ENCODE measurements around the gene ZBTB17. TPM values are rescaled to one million over a fixed set of nuclear protein-coding genes. Genes with fewer than 3 reads are reported as not detected.

The ZBTB17 gene
- total and polyA plus RNA-seq, 2 of the 8 experiments (the other 6 are each of a cell fraction or from before 2014, with no cell fraction given) = 24.7 to 36.2 TPM

GRCh38 chr1:15911141-15911540 is 64.8 kb downstream of the ZBTB17 start:
- H3K27me3 ChIP-seq (replicated peaks in 1 of 4; ENCODE audit: control insufficient read depth in 3 of 4, extremely low read depth in 1 of 4, insufficient read depth in 3 of 4, low read length in 3 of 4) = no peaks in the 10 kb centered on the region
- no peak overlapping the region for H3K27ac ChIP-seq (ENCODE audit: low read depth, low read length)
- WGBS, 2 experiments (ENCODE audit: extremely low coverage in 1 of 2, insufficient coverage in 1 of 2, insufficient read length in 1 of 2, insufficient replicate concordance in 2 of 2, low coverage in 1 of 2, low lambda C conversion rate in 2 of 2, missing lambda C conversion rate in 1 of 2) = 92% methylated on average over 1 of the region's 1 CpG; no CpG with 5 or more reads in 1 of the 2 experiments
- no peak overlapping the region for H3K4me2 ChIP-seq (ENCODE audit: insufficient read depth in 1 of 2, low read depth in 2 of 2, low read length in 2 of 2)
- no peaks in the 10 kb centered on the region for H3K4me1 ChIP-seq (replicated peaks in 1 of 4; ENCODE audit: control insufficient read depth in 3 of 4, insufficient read depth in 4 of 4, low read length in 3 of 4)
- H3K23me2 ChIP-seq (ENCODE audit: low read depth, low read length) = no peaks in the 10 kb centered on the region
- H2BK15ac ChIP-seq (ENCODE audit: low read length) = no peak overlapping the region
- no peak for DNase-seq (ENCODE audit: low read depth in 1 of 2, low spot score in 2 of 2)
- H4K91ac ChIP-seq (replicated peaks; ENCODE audit: insufficient read length, low read length) = no peak overlapping the region
- no peak overlapping the region for H3K4me3 ChIP-seq (ENCODE audit: extremely low read depth in 1 of 4, insufficient read depth in 2 of 4, low read depth in 3 of 4, low read length in 4 of 4)
- no peak overlapping the region for H4K5ac ChIP-seq (ENCODE audit: insufficient read length, low read depth, low read length)
- CTCF ChIA-PET (ENCODE audit: partially characterized antibody) = interaction anchor here (0.6 to 1.4 kb wide), 2 partner anchors 14 to 89 kb away, joined by 4 read pairs; no protein-coding TSS in a partner anchor
- no peak overlapping the region for H2BK5ac ChIP-seq (ENCODE audit: low read depth, low read length)
- H4K8ac ChIP-seq (ENCODE audit: extremely low read depth, insufficient read depth, low read length) = no peak overlapping the region
- no peak overlapping the region for H3K23ac ChIP-seq (ENCODE audit: insufficient read length)
- POLR2A ChIA-PET (ENCODE audit: partially characterized antibody) = no interaction called here
- no peak overlapping the region for H2BK12ac ChIP-seq (ENCODE audit: low read depth, low read length)
- H3K9me3 ChIP-seq (ENCODE audit: insufficient read depth in 2 of 2, low read depth in 1 of 2, low read length in 1 of 2) = no peaks in the 10 kb centered on the region
- no peak overlapping the region for H2BK20ac ChIP-seq (ENCODE audit: low read length)
- peaks cover 0 to 26% of the 10 kb centered on the region in 2 experiments; a peak in 2 of 4 replicates for H3K79me2 ChIP-seq (ENCODE audit: control insufficient read depth in 1 of 2, insufficient read depth in 2 of 2, low read length in 2 of 2)
- H3K9ac ChIP-seq (replicated peaks in 1 of 4; ENCODE audit: extremely low read depth in 1 of 4, low read depth in 3 of 4, low read length in 3 of 4) = no peak overlapping the region
- FAIRE-seq = no peak
- peaks cover 2 to 36% (median 7%) of the 10 kb centered on the region in 4 experiments; a peak in 6 of 8 replicates for H3K36me3 ChIP-seq (ENCODE audit: control insufficient read depth in 2 of 4, insufficient read depth in 4 of 4, low read length in 3 of 4)
- no peak overlapping the region for H2AK5ac ChIP-seq (ENCODE audit: low read depth, low read length)
- no peak overlapping the region for H2AFZ ChIP-seq (ENCODE audit: low read length)
- no peaks in the 10 kb centered on the region; the same call in 1 of the 2 replicates for H3K79me1 ChIP-seq (ENCODE audit: low read depth, low read length)
- H3K4ac ChIP-seq (replicated peaks; ENCODE audit: insufficient read length, low read depth, low read length) = no peak overlapping the region
- H3K14ac ChIP-seq (ENCODE audit: insufficient read length) = no peak overlapping the region
- peaks cover 0 to 2% of the 10 kb centered on the region in 2 experiments for H4K20me1 ChIP-seq (replicated peaks in 1 of 2; ENCODE audit: control insufficient read depth in 1 of 2, insufficient read depth in 2 of 2, low read length in 2 of 2)
- no peak overlapping the region for H3K18ac ChIP-seq (ENCODE audit: extremely low read depth, low read length)
- no peak overlapping the region for H2BK120ac ChIP-seq (replicated peaks; ENCODE audit: low read depth, low read length)
- no peak overlapping the region for H3K56ac ChIP-seq (replicated peaks; ENCODE audit: insufficient read length, low read depth, low read length)
- TF ChIP-seq CHD2 (IDR thresholded peaks at IDR 0.05; ENCODE audit: low read length) = no peak
- no peak for TF ChIP-seq NRF1 (IDR thresholded peaks at IDR 0.05; ENCODE audit: low read depth, low read length)
- TF ChIP-seq HDAC2 (IDR thresholded peaks at IDR 0.05; ENCODE audit: borderline replicate concordance in 1 of 2, low read depth in 2 of 2, low read length in 2 of 2) = no peak
- TF ChIP-seq TEAD4 (IDR thresholded peaks at IDR 0.05; ENCODE audit: low read depth, low read length) = no peak
- TF ChIP-seq NANOG (IDR thresholded peaks at IDR 0.05; ENCODE audit: insufficient read depth, low read depth, low read length, poor library complexity, severe bottlenecking) = no peak
- no peak for TF ChIP-seq POLR2AphosphoS5 (IDR thresholded peaks at IDR 0.05; ENCODE audit: low read depth, low read length)
- TF ChIP-seq FOSL1 (IDR thresholded peaks at IDR 0.05; ENCODE audit: insufficient read depth, low read depth, low read length) = no peak
- no peak for TF ChIP-seq PHF8 (conservative IDR thresholded peaks at IDR 0.05; ENCODE audit: low read depth, low read length)
- no peak for TF ChIP-seq BRCA1 (IDR thresholded peaks at IDR 0.05; ENCODE audit: low read depth, low read length)
- no peak for TF ChIP-seq RAD21 (IDR thresholded peaks at IDR 0.05 in 1 of 2, conservative IDR thresholded peaks at IDR 0.05 in 1 of 2; ENCODE audit: low read depth in 2 of 2, low read length in 2 of 2)
- TF ChIP-seq GTF2F1 (IDR thresholded peaks at IDR 0.05; ENCODE audit: borderline replicate concordance, low read depth, low read length) = no peak
- no peak for TF ChIP-seq TBP (IDR thresholded peaks at IDR 0.05; ENCODE audit: low read depth, low read length)
- TF ChIP-seq ATF3 (IDR thresholded peaks at IDR 0.05; ENCODE audit: insufficient read depth, low read depth, low read length) = no peak

Measured in H1 (cell line).